Measurements from ENCODE around the gene MAML1. TPM values are rescaled to one million over a fixed set of nuclear protein-coding genes. Genes with fewer than 3 reads are reported as not detected.
A peak's percentile ranks its signal among the peaks of the same experiment; 100 is the strongest.
"Not testable (repeated sequence)": the region's sequence is repeated elsewhere in the genome, so short reads cannot be mapped to it uniquely, and the experiment has no call there.

The MAML1 gene
- total and polyA plus RNA-seq, 4 donors = 6.7 to 34.5 (median 20.5) TPM

DNA sequence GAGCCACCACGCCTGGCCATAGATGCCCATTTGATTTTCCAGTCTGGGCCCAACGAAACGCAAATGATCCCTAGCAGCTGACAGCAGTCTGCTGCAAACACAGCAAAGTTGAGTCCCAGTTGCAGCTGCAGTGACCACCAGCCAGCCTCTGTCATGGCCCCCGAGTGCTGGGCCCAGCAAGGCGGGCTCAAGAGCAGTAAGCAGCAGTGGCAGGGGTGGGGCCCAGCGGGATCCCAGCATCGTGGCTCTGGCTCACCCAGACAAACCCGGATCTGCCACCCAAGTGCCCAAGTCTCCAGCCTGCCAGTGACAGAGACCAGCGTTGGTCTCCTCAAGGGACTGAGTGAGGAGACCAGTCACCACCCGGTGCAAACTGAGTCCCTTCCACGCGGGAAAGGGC, 54.2 kb downstream of the MAML1 start:
- Histone ChIP-seq H3K36me3 (ENCODE audit: control insufficient read depth in 4 of 4, insufficient read depth in 4 of 4, low read length in 4 of 4) (peaks cover 0 to 2% (median 0%) of the 10 kb centered on the region in 4 donors), H3K9ac (ENCODE audit: insufficient read depth in 1 of 2, low read length in 2 of 2) (no peak overlapping the region), H3K27me3 (ENCODE audit: control insufficient read depth in 3 of 3, insufficient read depth in 3 of 3, low read length in 2 of 3) (no peaks in the 10 kb centered on the region), H3K9me3 (ENCODE audit: control insufficient read depth in 4 of 4, insufficient read depth in 3 of 4, low read length in 3 of 4) (no peaks in the 10 kb centered on the region), H3K4me3 (no peak overlapping the region), H3K4me1 (ENCODE audit: control insufficient read depth in 5 of 5, insufficient read depth in 5 of 5, low read length in 5 of 5) (peaks cover 0 to 6% (median 0%) of the 10 kb centered on the region in 5 donors), H3K27ac (ENCODE audit: low read depth in 1 of 2, low read length in 1 of 2) (no peak overlapping the region)
- TF ChIP-seq, protein P1, sequence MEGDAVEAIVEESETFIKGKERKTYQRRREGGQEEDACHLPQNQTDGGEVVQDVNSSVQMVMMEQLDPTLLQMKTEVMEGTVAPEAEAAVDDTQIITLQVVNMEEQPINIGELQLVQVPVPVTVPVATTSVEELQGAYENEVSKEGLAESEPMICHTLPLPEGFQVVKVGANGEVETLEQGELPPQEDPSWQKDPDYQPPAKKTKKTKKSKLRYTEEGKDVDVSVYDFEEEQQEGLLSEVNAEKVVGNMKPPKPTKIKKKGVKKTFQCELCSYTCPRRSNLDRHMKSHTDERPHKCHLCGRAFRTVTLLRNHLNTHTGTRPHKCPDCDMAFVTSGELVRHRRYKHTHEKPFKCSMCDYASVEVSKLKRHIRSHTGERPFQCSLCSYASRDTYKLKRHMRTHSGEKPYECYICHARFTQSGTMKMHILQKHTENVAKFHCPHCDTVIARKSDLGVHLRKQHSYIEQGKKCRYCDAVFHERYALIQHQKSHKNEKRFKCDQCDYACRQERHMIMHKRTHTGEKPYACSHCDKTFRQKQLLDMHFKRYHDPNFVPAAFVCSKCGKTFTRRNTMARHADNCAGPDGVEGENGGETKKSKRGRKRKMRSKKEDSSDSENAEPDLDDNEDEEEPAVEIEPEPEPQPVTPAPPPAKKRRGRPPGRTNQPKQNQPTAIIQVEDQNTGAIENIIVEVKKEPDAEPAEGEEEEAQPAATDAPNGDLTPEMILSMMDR (IDR thresholded peaks at IDR 0.05; ENCODE audit: control extremely low read depth, extremely low read depth) = no peak
- ATAC-seq (ENCODE audit: insufficient read depth, low FRiP score) (no peak), DNase-seq (no peak)
- WGBS, 2 donors = 89 to 90% methylated on average over 12 of the region's 12 CpGs

DNA sequence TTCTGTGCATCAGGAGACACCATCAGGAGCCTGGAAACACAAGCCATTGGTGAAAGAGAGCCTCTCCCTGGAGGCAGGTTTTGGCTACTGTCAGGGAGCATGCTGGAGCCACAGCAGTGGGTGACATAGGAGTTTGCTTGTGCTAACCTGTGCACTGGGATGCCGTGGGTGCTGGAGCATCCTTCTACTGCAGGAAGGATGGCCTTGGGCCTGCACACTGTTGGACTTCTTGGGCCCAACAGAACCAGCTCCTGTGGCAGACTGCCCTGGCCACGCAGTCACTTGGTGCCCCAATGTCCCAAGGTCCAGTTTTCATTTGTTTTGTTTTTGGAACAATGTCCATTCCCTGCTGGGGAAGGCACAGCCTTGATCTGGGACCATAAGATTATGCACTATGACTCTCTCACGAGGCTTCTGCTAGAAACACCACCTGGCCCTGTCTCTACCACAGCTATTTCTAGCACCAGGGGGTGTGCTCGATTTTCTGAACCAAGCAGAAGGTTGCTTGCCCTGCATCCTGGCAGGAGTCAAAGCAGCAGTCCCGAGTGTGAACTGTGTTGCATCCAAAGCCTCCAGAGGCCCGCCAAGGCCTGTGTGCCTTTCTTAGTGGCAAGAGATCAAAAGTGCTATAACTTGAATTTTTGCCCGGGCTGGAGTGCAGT, 55.7 kb downstream of the MAML1 start:
- WGBS, 2 donors = 93 to 95% methylated on average over 7 of the region's 7 CpGs
- Histone ChIP-seq H3K27ac (ENCODE audit: low read depth in 1 of 2, low read length in 1 of 2) (no peak overlapping the region), H3K4me1 (ENCODE audit: control insufficient read depth in 5 of 5, insufficient read depth in 5 of 5, low read length in 5 of 5) (peaks cover 1 to 18% (median 3%) of the 10 kb centered on the region in 5 donors), H3K9ac (ENCODE audit: insufficient read depth in 1 of 2, low read length in 2 of 2) (no peak overlapping the region), H3K27me3 (ENCODE audit: control insufficient read depth in 3 of 3, insufficient read depth in 3 of 3, low read length in 2 of 3) (no peaks in the 10 kb centered on the region), H3K9me3 (ENCODE audit: control insufficient read depth in 4 of 4, insufficient read depth in 3 of 4, low read length in 3 of 4) (no peaks in the 10 kb centered on the region), H3K36me3 (ENCODE audit: control insufficient read depth in 4 of 4, insufficient read depth in 4 of 4, low read length in 4 of 4) (no peaks in the 10 kb centered on the region), H3K4me3 (no peak overlapping the region)
- TF ChIP-seq, protein P1 (IDR thresholded peaks at IDR 0.05; ENCODE audit: control extremely low read depth, extremely low read depth) = no peak
- DNase-seq (no peak), ATAC-seq (ENCODE audit: insufficient read depth, low FRiP score) (no peak)

DNA sequence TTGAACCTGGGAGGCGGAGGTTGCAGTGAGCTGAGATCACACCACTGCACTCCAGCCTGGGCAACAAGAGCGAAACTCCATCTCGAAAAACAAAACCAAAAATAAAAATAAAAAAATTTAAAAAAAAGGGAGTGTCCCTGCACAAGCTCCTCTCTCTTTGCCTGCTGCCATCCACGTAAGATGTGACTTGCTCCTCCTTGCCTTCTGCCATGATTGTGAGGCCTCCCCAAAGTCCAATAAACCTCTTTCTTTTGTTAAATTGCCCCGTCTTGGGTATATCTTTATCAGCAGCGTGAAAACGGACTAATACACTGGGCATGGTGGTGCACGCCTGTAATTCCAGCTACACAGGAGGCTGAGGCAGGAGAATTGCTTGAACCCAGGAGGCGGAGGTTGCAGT, 56.7 kb downstream of the MAML1 start:
- H3K27ac ChIP-seq (ENCODE audit: low read depth in 1 of 2, low read length in 1 of 2); H3K4me3 ChIP-seq; DNase-seq; H3K9me3 ChIP-seq (ENCODE audit: control insufficient read depth in 4 of 4, insufficient read depth in 3 of 4, low read length in 3 of 4); ATAC-seq (ENCODE audit: insufficient read depth, low FRiP score); H3K9ac ChIP-seq (ENCODE audit: insufficient read depth in 1 of 2, low read length in 2 of 2); H3K27me3 ChIP-seq (ENCODE audit: control insufficient read depth in 3 of 3, insufficient read depth in 3 of 3, low read length in 2 of 3); H3K36me3 ChIP-seq (ENCODE audit: control insufficient read depth in 4 of 4, insufficient read depth in 4 of 4, low read length in 4 of 4): not testable (repeated sequence)
- H3K4me1 ChIP-seq (ENCODE audit: control insufficient read depth in 5 of 5, insufficient read depth in 5 of 5, low read length in 5 of 5) = peaks cover 3 to 28% (median 7%) of the 10 kb centered on the region in 5 donors
- 95 to 99% methylated on average over 9 of the region's 9 CpGs for WGBS, 2 donors

- Histone ChIP-seq H3K9ac (ENCODE audit: insufficient read depth in 1 of 2, low read length in 2 of 2) (no peak overlapping the region), H3K27ac (ENCODE audit: low read depth in 1 of 2, low read length in 1 of 2) (peak overlapping the region in 1 of 2 donors; percentile 85), H3K9me3 (ENCODE audit: control insufficient read depth in 4 of 4, insufficient read depth in 3 of 4, low read length in 3 of 4) (no peaks in the 10 kb centered on the region), H3K27me3 (ENCODE audit: control insufficient read depth in 3 of 3, insufficient read depth in 3 of 3, low read length in 2 of 3) (no peaks in the 10 kb centered on the region), H3K4me1 (ENCODE audit: control insufficient read depth in 5 of 5, insufficient read depth in 5 of 5, low read length in 5 of 5) (peaks cover 3 to 51% (median 7%) of the 10 kb centered on the region in 5 donors), H3K36me3 (ENCODE audit: control insufficient read depth in 4 of 4, insufficient read depth in 4 of 4, low read length in 4 of 4) (no peaks in the 10 kb centered on the region), H3K4me3 (no peak overlapping the region)
- no peak for ATAC-seq (ENCODE audit: insufficient read depth, low FRiP score)
- TF ChIP-seq, protein P1 (IDR thresholded peaks at IDR 0.05; ENCODE audit: control extremely low read depth, extremely low read depth) = no peak
- peak in 2 of 3 donors; percentile 33 to 56 for DNase-seq
- WGBS, 2 donors = 37 to 48% methylated on average over 14 to 15 of the region's 15 CpGs
Measured at GRCh38 chr5:179791881-179792611, 59.4 kb downstream of the MAML1 start.
